ACHN (cell line): Measurements from ENCODE around the gene HPGDS.
"Not testable (repeated sequence)": the region's sequence is repeated elsewhere in the genome, so short reads cannot be mapped to it uniquely, and the experiment has no call there.

Source experiments
- DNase-seq: peaks from one replicate; pipeline ENCODE4 v3.0.0-alpha.2; 2015
- in situ Hi-C: cut with HindIII; loops from 2 replicates; pipeline ENCODE4 v1.10.0; 2017; ENCODE audit warnings: low sequenced_read_pairs, low pct_ligation_motif_present, low pct_unique_long_range_greater_than_20kb

The HPGDS gene

GRCh38 chr4:94342694-94343093 is at the start of gene HPGDS:
Gene HPGDS, minus strand, starts transcription at chr4:94342836. Its CDS starts 8,207 bp downstream, at chr4:94334629.
- in situ Hi-C loops = no loop called here
- DNase-seq = no peak

GRCh38 chr4:94390804-94391410 is 48.3 kb upstream of the HPGDS start:
- in situ Hi-C loops = no loop called here
- DNase-seq = peak; percentile 37

- DNase-seq = peak; percentile 3
- in situ Hi-C loops = no loop called here
Measured at GRCh38 chr4:94389595-94390267, 47.1 kb upstream of the HPGDS start.

- DNase-seq, in situ Hi-C loops: not testable (repeated sequence)
Measured at GRCh38 chr4:94387965-94388364, 45.3 kb upstream of the HPGDS start.

GRCh38 chr4:94385452-94385851 is 42.8 kb upstream of the HPGDS start:
- DNase-seq, in situ Hi-C loops: not testable (repeated sequence)

GRCh38 chr4:94382891-94383290 is 40.3 kb upstream of the HPGDS start:
- DNase-seq, in situ Hi-C loops: not testable (repeated sequence)

- DNase-seq = no peak
- in situ Hi-C loops = no loop called here
Measured at GRCh38 chr4:94378047-94378446, 35.4 kb upstream of the HPGDS start.

GRCh38 chr4:94377294-94377693 is 34.7 kb upstream of the HPGDS start:
- in situ Hi-C loops = no loop called here
- DNase-seq = no peak

GRCh38 chr4:94375364-94375763 is 32.7 kb upstream of the HPGDS start:
- in situ Hi-C loops = no loop called here
- no peak for DNase-seq

GRCh38 chr4:94373752-94374151 is 31.1 kb upstream of the HPGDS start:
- in situ Hi-C loops = no loop called here
- DNase-seq = no peak

- DNase-seq = no peak
- in situ Hi-C loops = no loop called here
Measured at GRCh38 chr4:94372991-94373390, 30.4 kb upstream of the HPGDS start.

- in situ Hi-C loops = no loop called here
Measured at GRCh38 chr4:94372228-94372978, 29.8 kb upstream of the HPGDS start.

GRCh38 chr4:94371290-94371689 is 28.7 kb upstream of the HPGDS start:
- DNase-seq = no peak
- in situ Hi-C loops = no loop called here

More at GRCh38 chr4:94372228-94372978, 29.8 kb upstream of the HPGDS start:
- no peak for DNase-seq

- no peak for DNase-seq
- in situ Hi-C loops = no loop called here
Measured at GRCh38 chr4:94370533-94371254, 28.1 kb upstream of the HPGDS start.

GRCh38 chr4:94369046-94369445 is 26.4 kb upstream of the HPGDS start:
- in situ Hi-C loops = no loop called here
- no peak for DNase-seq

- in situ Hi-C loops = no loop called here
- DNase-seq = no peak
Measured at GRCh38 chr4:94368459-94368858, 25.8 kb upstream of the HPGDS start.

GRCh38 chr4:94365304-94365703 is 22.7 kb upstream of the HPGDS start:
- no peak for DNase-seq
- in situ Hi-C loops = no loop called here

- no peak for DNase-seq
- in situ Hi-C loops = no loop called here
Measured at GRCh38 chr4:94364527-94364926, 21.9 kb upstream of the HPGDS start.

- in situ Hi-C loops = no loop called here
- DNase-seq = no peak
Measured at GRCh38 chr4:94363136-94363655, 20.6 kb upstream of the HPGDS start.
